Colonic mucosa (tissue), 4 donors: Measurements from ENCODE around the gene FUCA2. TPM values are rescaled to one million over a fixed set of nuclear protein-coding genes. Genes with fewer than 3 reads are reported as not detected.

Source experiments
- DNase-seq: peaks from one replicate; pipeline ENCODE4 v3.0.0-alpha.2; 2020
- H3K27ac ChIP-seq: fragments of 200-600 bp; one replicate; pipeline ENCODE4 v1.8.0; 2021
- H3K27me3 ChIP-seq: fragments of 200-600 bp; one replicate; pipeline ENCODE4 v1.8.0; 2021
- H3K36me3 ChIP-seq: fragments of 200-600 bp; one replicate; pipeline ENCODE4 v1.8.0; 2021
- H3K4me1 ChIP-seq: fragments of 200-600 bp; one replicate; pipeline ENCODE4 v1.8.0; 2021; ENCODE audit warnings: mild to moderate bottlenecking
- H3K4me3 ChIP-seq: fragments of 200-600 bp; one replicate; pipeline ENCODE4 v1.8.0; 2021
- H3K9ac ChIP-seq, 2 donors: one replicate each; pipeline ENCODE4 v1.7.0; 2013; ENCODE audit warnings: control low read depth in 2 of 2, low read depth in 2 of 2, low read length in 2 of 2
- H3K9me3 ChIP-seq: fragments of 200-600 bp; one replicate; pipeline ENCODE4 v1.8.0; 2021
- intact Hi-C: fragments of 100-400 bp; cut with DNase I; formaldehyde crosslinking; loops from one replicate; pipeline ENCODE4 v1.14.1; 2022
- total RNA-seq, 2 donors: library from RNA; stranded (reverse); fragmentation: NEBNext Ultra II Directional in 1 of 2; extraction: Animal tissue kit (Norgen Biotek cat#: 25700) in 1 of 2; gene quantifications; one replicate each; pipeline ENCODE4 v1.2.1, GENCODE V29; 2021
- TF ChIP-seq, protein P1 (sequence below): fragments of 200-600 bp; IDR thresholded peaks from one replicate; pipeline ENCODE4 v1.8.0; 2022; ENCODE audit warnings: antibody characterized with exemption, mild to moderate bottlenecking
- donor health status: healthy.
- donor health status: DM: no; HTN: no; CAD: no.
- donor health status: DM: no; HTN: no; CAD: no.

The FUCA2 gene
- total RNA-seq, 2 donors from 2014 or later = 72.2 to 93.1 TPM

DNA sequence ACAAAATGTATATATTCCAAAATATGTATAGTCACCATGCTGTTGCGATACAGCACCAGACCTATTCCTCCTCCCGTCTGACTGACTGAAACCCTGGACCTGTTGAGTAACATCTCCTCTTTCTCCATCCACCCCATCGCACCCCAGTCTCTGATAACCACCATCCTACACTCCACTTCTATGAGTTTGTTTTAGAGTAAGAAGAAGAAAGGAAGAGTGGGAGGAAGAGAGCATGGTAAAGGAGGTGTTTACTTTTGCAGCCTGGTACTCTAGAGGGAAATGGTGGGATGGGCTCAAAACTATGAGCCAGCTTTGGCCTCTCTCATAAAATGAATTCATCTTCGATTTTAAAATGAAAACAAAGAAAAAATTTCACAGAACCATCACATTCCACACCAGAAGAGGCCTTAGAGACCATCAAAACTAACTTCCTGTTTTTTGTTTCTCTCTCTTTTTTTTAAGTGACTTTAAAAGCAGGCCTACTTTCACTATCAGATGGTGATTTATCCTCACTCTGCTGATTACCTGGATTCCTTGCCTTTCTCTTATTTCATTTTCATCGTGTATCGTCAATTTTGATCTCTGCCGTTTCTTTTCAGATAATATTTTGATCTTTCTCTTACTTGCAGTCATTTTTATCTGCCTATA is 16.8 kb upstream of the FUCA2 start:
- Histone ChIP-seq H3K9me3 (no peaks in the 10 kb centered on the region), H3K9ac (no peak overlapping the region), H3K27ac (no peak overlapping the region), H3K4me1 (no peaks in the 10 kb centered on the region), H3K36me3 (no peaks in the 10 kb centered on the region), H3K4me3 (no peak overlapping the region), H3K27me3 (no peaks in the 10 kb centered on the region)
- TF ChIP-seq, protein P1, sequence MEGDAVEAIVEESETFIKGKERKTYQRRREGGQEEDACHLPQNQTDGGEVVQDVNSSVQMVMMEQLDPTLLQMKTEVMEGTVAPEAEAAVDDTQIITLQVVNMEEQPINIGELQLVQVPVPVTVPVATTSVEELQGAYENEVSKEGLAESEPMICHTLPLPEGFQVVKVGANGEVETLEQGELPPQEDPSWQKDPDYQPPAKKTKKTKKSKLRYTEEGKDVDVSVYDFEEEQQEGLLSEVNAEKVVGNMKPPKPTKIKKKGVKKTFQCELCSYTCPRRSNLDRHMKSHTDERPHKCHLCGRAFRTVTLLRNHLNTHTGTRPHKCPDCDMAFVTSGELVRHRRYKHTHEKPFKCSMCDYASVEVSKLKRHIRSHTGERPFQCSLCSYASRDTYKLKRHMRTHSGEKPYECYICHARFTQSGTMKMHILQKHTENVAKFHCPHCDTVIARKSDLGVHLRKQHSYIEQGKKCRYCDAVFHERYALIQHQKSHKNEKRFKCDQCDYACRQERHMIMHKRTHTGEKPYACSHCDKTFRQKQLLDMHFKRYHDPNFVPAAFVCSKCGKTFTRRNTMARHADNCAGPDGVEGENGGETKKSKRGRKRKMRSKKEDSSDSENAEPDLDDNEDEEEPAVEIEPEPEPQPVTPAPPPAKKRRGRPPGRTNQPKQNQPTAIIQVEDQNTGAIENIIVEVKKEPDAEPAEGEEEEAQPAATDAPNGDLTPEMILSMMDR = no peak
- DNase-seq = no peak
- intact Hi-C loops = no loop called here

DNA sequence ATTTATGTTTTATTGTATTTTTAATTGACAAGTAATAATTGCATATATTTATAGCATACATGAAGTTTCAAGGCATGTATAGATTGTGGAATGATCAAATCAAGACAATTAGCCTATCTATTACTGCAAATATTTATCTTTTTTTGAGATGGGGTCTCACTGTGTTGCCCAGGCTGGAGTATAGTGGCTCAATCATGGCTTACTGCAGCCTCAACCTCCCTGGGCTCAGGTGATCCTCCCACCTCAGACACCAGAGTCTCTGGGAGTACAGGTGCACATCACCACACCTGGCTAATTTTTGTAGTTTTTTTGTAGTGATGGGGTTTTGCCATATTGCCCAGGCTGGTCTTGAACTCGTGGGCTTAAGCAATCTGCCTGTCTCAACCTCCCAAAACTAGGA is 16.2 kb upstream of the FUCA2 start:
- Histone ChIP-seq H3K27ac (no peak overlapping the region), H3K9ac (no peak overlapping the region), H3K4me1 (no peaks in the 10 kb centered on the region), H3K27me3 (no peaks in the 10 kb centered on the region), H3K36me3 (no peaks in the 10 kb centered on the region), H3K4me3 (no peak overlapping the region), H3K9me3 (no peaks in the 10 kb centered on the region)
- intact Hi-C loops = no loop called here
- TF ChIP-seq, protein P1 = no peak
- DNase-seq = no peak

DNA sequence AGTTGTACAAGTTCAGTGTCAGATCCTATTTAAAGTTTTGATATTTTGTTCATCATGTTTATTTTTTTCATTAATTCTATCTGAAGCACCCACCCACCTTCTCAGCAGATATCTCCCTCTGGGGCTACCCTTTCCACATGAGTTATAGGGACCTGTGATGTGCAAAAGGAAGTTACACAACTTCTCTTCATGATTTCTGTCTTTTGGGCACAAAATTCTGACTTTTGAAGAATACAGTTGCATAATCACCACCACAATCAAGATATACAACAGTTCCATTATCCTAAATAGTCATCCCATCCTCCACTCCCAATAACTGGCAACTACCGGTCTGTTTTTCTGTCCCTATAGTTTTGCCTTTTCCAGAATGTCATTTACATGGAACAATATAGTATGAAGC is 13.8 kb upstream of the FUCA2 start:
- Histone ChIP-seq H3K27ac (no peak overlapping the region), H3K27me3 (no peaks in the 10 kb centered on the region), H3K4me3 (no peak overlapping the region), H3K9me3 (no peaks in the 10 kb centered on the region), H3K36me3 (no peaks in the 10 kb centered on the region), H3K4me1 (no peaks in the 10 kb centered on the region), H3K9ac (no peak overlapping the region)
- intact Hi-C loops = no loop called here
- DNase-seq = no peak
- TF ChIP-seq, protein P1 = no peak

DNA sequence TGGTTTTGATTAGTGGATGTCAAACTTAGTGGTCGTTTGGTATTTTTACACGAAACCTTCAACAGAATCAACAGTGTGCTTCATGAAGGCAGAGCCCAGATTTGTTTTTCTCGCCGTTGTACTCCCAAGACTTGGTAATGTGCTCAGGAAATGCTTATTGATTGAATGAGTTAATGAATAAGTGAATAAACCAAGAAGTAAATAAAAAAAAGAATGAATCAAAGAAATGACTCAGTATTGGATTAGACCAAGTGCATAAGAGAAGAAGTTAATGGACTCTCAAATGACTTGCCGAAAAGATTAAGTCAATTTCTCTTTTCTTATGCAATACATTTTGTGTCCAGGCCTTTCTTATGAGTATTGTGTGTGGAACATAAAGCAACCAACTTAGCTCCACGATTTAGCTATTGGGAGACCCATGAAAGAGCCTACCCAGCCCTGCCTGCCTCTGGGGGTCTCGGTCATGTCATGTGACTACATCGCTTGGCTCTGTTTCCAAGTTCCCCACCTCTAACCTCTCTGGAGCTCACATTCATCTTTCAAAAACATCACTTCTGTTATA is 10.6 kb upstream of the FUCA2 start:
- no peak for DNase-seq
- Histone ChIP-seq H3K4me3 (no peak overlapping the region), H3K4me1 (no peaks in the 10 kb centered on the region), H3K27ac (no peak overlapping the region), H3K9ac (no peak overlapping the region), H3K27me3 (no peaks in the 10 kb centered on the region), H3K9me3 (no peaks in the 10 kb centered on the region), H3K36me3 (no peaks in the 10 kb centered on the region)
- TF ChIP-seq, protein P1 = no peak
- intact Hi-C loops = no loop called here

DNA sequence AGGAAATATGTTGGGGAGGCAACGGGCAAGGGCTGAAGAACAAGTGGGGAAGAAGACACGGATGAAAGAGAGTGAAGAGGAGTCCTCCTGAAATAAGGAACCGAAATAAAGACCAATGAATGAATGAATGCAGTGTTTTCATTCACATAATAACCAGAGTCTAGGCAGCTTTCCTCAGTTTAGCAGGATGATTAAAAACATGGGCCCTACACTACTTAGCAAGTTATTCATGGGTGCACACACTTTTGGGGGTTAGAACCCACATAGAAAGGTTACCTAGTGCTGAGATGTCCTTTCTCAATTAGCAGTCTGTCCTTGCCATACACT is 5.9 kb upstream of the FUCA2 start:
- Histone ChIP-seq H3K27ac (no peak overlapping the region), H3K4me3 (no peak overlapping the region), H3K36me3 (no peaks in the 10 kb centered on the region), H3K4me1 (no peaks in the 10 kb centered on the region), H3K9ac (no peak overlapping the region), H3K9me3 (no peaks in the 10 kb centered on the region), H3K27me3 (no peaks in the 10 kb centered on the region)
- TF ChIP-seq, protein P1 = no peak
- intact Hi-C loops = no loop called here
- DNase-seq = no peak
